Left colon (tissue), 2 donors: ENCODE results near the gene DNAJC15. TPM values are rescaled to one million over a fixed set of nuclear protein-coding genes. Genes with fewer than 3 reads are reported as not detected.

ENCODE experiments used
- total RNA-seq, 2 donors: library from RNA; stranded (reverse); fragmentation: NEBNext Ultra II Directional; extraction: Animal tissue kit (Norgen Biotek cat#: 25700); gene quantifications; one replicate each; pipeline ENCODE4 v1.2.1, GENCODE V29; 2021
- donor health status: DM: no; HTN: no; CAD: no.
- donor health status: DM: yes; HTN: yes; CAD: no.

DNAJC15 gene
- total RNA-seq, 2 donors from 2014 or later: 22.8 to 29.2 TPM

Other genes starting within 250 kb of the DNAJC15 start
- not detected for gene FAM216B, start 242.0 kb upstream of the DNAJC15 start, total RNA-seq
- 10 to 100 TPM in 1 of 2 donors, 1 to 10 TPM in 1; 9.4 to 24.2 TPM for gene EPSTI1, start 31.3 kb upstream of the DNAJC15 start, total RNA-seq